Activated CD8-positive, alpha-beta memory T cell treated with anti-CD3 and anti-CD28 coated beads, Interleukin-2, amount 50 U/mL, for 24 hours (primary cell): ENCODE measurements around the gene MMP8.
"Not testable (repeated sequence)": the region's sequence is repeated elsewhere in the genome, so short reads cannot be mapped to it uniquely, and the experiment has no call there.

Experiments used
- DNase-seq: peaks from one replicate; pipeline ENCODE4 v3.0.0-alpha.2; 2020; ENCODE audit errors: extremely low read depth

MMP8 gene, protein sequence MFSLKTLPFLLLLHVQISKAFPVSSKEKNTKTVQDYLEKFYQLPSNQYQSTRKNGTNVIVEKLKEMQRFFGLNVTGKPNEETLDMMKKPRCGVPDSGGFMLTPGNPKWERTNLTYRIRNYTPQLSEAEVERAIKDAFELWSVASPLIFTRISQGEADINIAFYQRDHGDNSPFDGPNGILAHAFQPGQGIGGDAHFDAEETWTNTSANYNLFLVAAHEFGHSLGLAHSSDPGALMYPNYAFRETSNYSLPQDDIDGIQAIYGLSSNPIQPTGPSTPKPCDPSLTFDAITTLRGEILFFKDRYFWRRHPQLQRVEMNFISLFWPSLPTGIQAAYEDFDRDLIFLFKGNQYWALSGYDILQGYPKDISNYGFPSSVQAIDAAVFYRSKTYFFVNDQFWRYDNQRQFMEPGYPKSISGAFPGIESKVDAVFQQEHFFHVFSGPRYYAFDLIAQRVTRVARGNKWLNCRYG

GRCh38 chr11:102724904-102725500, at the start of gene MMP8:
Gene MMP8 (minus strand): TSS chr11:102724954. CDS start chr11:102724855, 99 bp downstream.
- no peak for DNase-seq

- no peak for DNase-seq
These were observed 48.6 kb upstream of the MMP8 start for GRCh38 chr11:102773386-102773785.

- DNase-seq = no peak
These were observed 46.6 kb upstream of the MMP8 start for GRCh38 chr11:102771351-102771750.

GRCh38 chr11:102770191-102770590, 45.4 kb upstream of the MMP8 start:
- DNase-seq = no peak

GRCh38 chr11:102767800-102768199, 43.0 kb upstream of the MMP8 start:
- DNase-seq = no peak

DNA sequence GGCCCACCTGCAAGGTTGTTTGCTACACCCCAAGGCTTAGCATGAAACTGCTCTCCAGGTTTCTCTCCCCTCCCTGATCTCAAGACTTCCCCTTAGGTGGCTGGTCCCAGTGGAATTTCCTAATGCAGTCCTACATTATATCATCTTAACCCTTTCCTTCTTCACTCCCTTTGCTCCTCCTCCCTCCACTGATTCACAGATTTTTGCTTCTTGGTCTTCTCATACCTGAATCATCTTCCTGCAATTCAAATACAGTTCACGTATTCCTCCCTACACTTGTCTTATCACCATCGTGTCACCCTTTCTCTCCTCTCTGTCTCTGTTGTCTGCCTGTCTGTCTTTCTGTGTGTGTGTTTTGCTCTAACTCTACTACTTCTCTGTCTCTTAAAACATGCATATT, 38.7 kb upstream of the MMP8 start:
- DNase-seq = no peak

GRCh38 chr11:102762361-102762767, 37.6 kb upstream of the MMP8 start:
- no peak for DNase-seq

DNA sequence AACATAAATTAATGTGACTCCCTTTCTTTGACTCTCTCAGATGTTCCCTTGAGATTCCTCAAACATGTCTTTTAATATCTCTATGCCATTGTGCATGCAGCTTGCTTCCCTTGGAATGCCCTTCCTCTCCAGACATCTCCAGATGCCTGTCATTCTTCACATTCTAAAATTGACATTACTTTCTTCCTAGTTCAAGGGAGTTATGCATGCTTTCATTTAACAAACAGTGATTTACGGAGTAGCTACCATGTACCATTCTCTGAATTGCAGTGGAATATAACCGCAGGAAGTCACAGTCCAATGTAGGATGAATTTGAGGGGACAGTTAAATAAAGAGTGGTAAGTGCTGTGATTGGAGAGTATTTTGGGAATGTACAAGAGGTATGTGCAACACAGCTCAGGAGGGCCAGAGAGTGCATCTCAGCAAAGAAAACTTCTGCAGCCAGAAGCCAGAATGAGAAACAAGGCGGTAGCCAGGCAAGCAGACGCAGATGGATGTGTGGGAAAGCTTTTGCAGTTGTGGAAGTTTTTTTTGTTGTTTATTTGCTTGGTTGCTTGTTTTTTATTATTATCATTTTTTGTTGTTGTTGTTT, 37.0 kb upstream of the MMP8 start:
- no peak for DNase-seq

DNA sequence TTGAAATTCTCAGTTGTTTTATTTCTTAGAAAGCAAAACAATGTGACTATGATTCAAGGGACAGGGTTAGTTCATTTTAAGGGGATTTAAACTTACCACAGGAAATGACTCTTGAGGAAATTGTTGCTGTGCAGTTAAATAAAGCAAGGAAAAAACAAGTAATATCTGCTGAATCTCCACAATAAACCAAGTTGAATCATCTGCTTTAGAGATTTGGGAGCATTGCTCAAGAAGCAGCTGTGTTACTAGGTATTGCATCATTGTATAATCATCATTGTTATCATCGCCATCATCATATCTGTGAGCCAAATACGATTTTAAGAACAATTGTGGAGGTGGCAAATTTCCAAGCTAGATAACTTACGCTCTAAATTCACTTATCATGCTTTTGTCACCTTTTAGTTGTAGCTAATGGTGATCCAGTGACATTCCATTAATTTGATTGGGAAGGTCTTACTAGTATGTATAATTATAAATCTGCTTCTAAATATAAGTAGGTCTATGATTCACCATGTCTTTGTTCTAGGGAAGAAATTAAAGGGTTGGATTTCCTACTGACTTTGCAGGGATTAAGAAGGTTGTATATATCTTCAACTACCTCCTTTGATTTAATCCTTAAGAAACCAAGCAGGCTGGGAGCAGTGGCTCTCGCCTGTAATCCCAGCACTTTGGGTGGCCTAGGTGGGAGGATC, 35.7 kb upstream of the MMP8 start:
- DNase-seq = no peak

- DNase-seq = no peak
These were observed 33.2 kb upstream of the MMP8 start for GRCh38 chr11:102757823-102758549.

DNA sequence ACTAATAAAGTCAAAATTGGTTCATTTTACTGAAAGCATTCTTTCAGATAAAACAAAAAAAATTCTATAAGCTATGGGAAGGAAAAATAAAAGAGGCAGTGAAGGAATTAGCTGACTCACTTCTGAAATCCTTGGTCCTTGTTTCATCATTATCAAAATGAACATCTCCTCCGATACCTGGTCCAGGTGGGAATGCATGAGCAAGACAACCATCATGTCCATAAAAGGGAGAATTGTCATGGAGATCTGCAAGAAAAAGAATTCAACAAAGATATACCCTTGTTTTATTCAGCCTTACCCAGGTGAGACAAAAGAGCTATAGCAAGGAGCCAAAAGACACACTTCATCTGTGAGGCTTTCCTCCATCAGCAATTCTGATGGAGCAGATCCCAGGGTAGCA, 28.5 kb upstream of the MMP8 start:
- DNase-seq = no peak

- no peak for DNase-seq
These were observed 26.9 kb upstream of the MMP8 start for GRCh38 chr11:102751673-102752072.

- DNase-seq = no peak
These were observed 24.5 kb upstream of the MMP8 start for GRCh38 chr11:102749101-102749722.

DNA sequence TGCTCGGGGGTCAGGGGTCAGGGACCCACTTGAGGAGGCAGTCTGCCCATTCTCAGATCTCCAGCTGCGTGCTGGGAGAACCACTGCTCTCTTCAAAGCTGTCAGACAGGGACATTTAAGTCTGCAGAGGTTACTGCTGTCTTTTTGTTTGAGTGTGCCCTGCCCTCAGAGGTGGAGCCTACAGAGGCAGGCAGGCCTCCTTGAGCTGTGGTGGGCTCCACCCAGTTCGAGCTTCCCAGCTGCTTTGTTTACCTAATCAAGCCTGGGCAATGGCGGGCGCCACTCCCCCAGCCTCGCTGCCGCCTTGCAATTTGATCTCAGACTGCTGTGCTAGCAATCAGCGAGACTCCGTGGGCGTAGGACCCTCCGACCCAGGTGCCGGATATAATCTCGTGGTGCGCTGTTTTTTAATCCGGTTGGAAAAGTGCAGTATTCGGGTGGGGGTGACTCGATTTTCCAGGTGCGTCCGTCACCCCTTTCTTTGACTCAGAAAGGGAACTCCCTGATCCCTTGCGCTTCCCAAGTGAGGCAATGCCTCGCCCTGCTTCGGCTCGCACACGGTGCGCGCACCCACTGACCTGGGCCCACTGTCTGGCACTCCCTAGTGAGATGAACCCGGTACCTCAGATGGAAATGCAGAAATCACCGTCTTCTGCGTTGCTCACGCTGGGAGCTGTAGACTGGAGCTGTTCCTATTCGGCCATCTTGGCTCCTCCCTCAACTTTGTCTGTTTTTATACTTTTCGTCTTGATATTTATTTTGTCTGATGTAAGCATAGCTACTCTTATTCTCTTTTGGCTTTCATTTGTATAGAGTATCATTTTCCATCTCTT, 22.2 kb upstream of the MMP8 start:
- DNase-seq = not testable (repeated sequence)

- DNase-seq = no peak
These were observed 9.9 kb upstream of the MMP8 start for GRCh38 chr11:102734650-102735049.

DNA sequence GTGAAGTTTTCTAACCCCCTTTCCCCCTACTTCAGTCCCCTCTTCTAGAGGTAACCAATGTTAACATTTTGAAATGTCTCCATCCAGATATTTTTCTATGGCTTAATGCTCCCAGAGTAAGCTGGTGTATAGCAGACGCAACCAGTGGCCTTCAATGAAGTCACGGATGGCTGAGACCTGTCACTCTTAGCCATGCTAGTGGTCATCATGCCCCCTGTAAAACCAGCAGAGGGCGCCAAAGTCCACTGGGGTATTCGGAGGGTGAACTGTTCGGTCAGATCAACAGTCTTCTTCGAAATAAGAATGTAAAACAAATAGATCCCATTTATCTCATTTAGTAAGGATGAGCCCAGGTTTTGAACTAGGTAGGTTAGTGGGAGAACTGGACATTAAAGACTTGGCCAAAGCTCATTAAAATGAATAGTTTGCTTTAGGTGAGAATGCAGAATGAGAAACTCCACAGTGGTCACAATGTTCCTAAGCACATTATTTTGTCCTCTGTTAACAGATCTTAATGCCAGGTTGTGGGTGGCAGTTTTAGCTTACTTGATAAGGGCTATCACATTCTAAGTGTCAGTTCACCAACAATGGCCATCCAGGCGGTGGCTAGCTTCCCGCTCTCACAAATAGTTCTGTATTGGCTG, 8.6 kb upstream of the MMP8 start:
- no peak for DNase-seq

DNA sequence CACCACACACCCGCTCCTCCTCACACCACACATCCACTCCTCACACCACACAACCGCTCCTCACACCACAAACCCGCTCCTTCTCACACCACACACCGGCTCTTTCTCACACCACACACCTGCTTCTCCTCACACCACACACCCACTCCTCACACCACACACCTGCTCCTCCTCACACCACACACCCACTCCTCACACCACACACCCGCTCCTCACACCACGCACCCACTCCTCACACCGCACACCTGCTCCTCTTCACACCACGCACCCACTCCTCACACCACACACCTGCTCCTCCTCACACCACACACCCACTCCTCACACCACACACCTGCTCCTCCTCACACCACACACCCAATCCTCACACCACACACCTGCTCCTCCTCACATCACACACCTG, 6.2 kb upstream of the MMP8 start:
- not testable (repeated sequence) for DNase-seq

DNA sequence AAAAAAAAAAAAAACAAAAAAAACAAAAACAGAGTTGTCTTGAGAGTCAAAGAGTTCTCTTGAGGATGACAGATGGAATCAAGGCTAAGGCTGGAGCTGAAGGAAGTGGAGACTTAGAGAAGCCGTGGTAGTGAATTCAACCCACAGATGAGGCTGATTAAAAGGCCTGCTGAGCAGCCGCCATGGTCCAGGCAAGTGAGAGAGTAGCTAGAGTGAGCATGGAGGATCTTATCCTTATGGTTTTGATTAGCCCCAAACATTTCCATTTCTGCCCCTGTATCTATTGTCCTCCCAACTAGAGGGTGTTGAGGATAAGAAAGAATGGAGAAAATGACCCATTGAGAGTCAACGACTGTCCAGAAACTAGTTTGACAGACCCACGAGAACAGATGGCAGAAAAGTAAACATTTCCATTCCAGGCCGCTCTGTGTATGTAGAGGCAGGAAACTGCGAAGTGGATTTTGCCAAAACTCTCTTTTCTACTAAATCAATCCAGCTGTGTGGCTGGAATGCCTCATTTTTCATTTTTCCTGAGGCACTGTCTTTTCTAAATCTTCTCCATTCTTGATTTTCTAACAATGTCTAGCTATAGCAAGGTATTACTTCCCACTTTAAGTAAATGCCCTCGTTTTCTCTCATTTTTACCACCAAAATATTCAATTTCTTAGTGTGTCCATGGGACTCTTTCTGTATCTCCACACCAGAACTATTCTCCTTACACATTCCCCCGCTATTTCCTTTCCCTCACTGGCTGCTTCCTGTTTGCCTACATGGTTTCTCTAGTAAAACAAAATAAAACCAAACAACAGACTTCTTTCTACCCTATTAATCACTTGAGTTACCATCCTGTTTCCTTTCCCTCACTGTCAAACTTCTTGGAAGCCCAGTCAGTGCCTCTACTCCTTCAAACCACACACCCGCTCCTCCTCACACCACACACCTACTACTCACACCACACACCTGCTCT, 5.4 kb upstream of the MMP8 start:
- no peak for DNase-seq

GRCh38 chr11:102727890-102728289, 3.1 kb upstream of the MMP8 start:
- no peak for DNase-seq
